VCaP (cell line): ENCODE measurements around the gene PPP6R3.

Experiments
- H3K27ac ChIP-seq: fragments of 450-650 bp; 2 replicates; pipeline ENCODE4 v1.5.1; 2017
- TF ChIP-seq, protein P1 (sequence below): fragments of 450-650 bp; conservative IDR thresholded peaks from 2 replicates; pipeline ENCODE4 v1.5.1; 2017; ENCODE audit warnings: mild to moderate bottlenecking, moderate library complexity

The PPP6R3 gene

GRCh38 chr11:68436985-68437926 is 23.3 kb upstream of the PPP6R3 start:
- TF ChIP-seq, protein P1, sequence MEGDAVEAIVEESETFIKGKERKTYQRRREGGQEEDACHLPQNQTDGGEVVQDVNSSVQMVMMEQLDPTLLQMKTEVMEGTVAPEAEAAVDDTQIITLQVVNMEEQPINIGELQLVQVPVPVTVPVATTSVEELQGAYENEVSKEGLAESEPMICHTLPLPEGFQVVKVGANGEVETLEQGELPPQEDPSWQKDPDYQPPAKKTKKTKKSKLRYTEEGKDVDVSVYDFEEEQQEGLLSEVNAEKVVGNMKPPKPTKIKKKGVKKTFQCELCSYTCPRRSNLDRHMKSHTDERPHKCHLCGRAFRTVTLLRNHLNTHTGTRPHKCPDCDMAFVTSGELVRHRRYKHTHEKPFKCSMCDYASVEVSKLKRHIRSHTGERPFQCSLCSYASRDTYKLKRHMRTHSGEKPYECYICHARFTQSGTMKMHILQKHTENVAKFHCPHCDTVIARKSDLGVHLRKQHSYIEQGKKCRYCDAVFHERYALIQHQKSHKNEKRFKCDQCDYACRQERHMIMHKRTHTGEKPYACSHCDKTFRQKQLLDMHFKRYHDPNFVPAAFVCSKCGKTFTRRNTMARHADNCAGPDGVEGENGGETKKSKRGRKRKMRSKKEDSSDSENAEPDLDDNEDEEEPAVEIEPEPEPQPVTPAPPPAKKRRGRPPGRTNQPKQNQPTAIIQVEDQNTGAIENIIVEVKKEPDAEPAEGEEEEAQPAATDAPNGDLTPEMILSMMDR = no peak
- no peak overlapping the region for H3K27ac ChIP-seq

GRCh38 chr11:68437927-68438657 is 22.5 kb upstream of the PPP6R3 start:
- TF ChIP-seq, protein P1 = no peak
- no peak overlapping the region for H3K27ac ChIP-seq

DNA sequence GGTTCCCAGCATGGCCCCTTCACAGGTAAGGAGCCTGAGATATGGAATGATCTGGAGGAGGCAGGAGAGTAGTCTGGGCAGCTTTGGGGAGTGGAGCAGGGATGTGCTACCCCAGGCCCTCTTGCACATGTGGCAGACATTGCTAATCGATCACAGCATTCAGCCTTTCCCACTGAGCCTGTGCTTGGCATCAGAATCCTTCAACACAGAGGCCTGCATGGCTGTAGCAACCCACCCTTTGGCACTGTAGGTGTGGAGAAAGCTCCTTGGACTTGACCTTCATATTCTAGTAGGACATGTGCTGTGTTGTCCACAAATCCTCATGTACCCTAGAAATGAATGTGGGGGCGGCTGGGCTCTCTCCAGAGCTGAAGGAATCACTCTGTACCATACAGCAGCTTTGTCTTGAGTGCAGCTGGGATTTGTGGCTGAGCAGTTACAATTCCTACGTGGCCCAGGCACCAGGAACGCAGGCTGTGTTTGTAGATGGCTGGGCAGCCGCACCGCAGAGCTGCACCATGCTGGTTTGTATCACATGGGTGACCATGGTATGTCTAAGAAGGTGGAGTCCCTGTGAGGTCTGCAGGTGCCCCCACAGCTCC is 21.8 kb upstream of the PPP6R3 start:
- H3K27ac ChIP-seq = no peak overlapping the region
- TF ChIP-seq, protein P1 = no peak

DNA sequence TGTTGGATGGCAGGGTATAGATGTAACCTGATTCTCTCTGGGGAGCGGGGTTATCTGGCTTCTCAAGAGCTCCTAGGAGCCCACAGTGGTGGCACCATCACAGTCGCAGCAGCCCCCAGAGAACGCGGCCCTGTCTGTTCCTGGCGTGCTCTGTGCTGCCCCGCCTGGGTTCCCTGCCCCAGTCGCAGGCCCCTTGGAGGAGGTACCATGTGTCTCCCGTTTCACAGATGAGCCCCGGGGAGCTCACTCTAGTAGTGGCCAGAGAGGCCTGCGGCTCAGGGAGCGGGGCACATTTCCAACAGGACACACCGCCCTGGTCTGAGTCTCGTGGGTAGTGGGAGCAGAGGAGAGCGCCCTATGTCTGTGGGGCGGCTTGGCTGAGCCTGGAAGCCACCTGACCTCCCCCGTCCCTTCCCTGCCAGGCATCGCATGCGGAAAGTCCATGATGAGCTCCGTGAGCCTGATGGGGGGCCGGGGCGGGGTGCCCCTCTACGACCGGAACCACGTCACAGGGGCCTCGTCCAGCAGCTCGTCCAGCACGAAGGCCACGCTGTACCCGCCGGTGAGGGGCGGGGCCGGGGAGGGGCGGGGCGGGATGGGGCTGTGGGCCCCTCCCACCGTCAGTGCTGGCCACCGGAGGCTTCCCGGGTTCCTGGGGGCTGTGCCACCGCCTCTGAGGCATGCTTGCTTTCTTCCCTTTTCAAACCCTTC is 21.0 kb upstream of the PPP6R3 start:
- no peak overlapping the region for H3K27ac ChIP-seq
- TF ChIP-seq, protein P1 = no peak

DNA sequence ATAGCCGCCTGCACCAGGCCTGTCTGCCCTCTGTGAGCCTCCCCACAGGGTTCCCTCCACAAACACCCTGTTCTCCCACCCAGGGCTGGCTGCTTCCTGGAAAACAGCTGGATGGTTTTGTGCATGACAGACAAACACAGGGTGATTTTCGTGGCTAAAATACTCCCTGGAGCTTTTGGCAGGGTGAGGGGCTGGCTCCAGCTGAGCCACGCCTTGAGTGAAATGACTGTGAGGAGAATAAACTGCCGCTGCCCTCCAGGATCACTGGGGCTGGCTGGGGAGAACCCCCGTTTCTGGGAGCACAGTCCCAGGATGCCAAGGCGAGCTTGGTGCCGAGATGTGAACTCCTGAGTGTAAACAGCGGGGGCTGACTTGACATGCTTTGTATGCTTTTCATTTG is 20.3 kb upstream of the PPP6R3 start:
- H3K27ac ChIP-seq = no peak overlapping the region

GRCh38 chr11:68441466-68442230 is 18.9 kb upstream of the PPP6R3 start:
- H3K27ac ChIP-seq = no peak overlapping the region
- TF ChIP-seq, protein P1 = no peak

More for the DNA sequence above, 20.3 kb upstream of the PPP6R3 start:
- TF ChIP-seq, protein P1 = no peak
